Measurements from ENCODE around the gene RIN3. TPM values are rescaled to one million over a fixed set of nuclear protein-coding genes. Genes with fewer than 3 reads are reported as not detected.

Gene RIN3
- total and polyA plus RNA-seq, 3 donors from 2014 or later: 25.9 to 56.2 (median 49.8) TPM

DNA sequence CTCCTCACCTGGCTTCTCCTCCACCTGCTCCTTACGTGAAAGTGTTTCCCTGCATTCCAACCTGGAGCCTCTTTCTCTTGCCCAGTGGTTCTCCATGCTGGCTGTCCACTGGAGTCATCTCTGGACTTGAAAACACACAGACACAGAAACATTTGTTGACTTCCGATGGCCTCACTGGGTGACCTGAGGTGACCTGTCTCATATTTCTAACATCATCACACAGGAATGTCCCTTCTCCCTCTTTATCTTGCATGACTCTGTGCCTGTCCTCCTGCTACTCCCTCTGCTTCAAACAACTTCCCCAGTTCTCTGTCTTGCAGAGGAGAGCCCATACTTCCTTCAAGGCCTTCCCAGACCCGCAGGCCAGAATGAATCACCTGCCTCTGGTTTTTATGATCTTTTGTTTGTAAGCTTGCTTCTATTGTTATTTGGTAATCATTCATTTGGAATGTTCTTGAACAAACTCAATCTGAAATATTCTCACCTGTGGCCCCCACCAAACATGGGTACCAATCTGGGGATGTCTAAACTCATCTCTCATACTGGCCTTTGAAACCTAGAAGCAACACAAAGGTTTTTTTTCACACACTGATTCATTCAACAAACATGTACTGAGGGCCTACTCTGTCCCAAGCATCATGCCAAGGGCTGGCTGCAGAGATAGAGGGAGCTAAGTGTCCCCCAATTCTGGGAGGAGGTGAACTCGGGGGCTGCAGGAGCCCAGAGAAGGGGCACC lies 9.7 kb upstream of the RIN3 start:
- no peak overlapping the region for H3K4me3 ChIP-seq
- intact Hi-C loops (cut with DNase I; ENCODE audit: low total_unique reads): no loop called here
- H3K36me3 ChIP-seq (ENCODE audit: low read depth, missing control alignments): no peaks in the 10 kb centered on the region
- peak; percentile 74 for DNase-seq
- peak overlapping the region; percentile 39 to 45 for H3K27ac ChIP-seq
- peaks cover 27% of the 10 kb centered on the region for H3K4me1 ChIP-seq
- H3K9me3 ChIP-seq: no peaks in the 10 kb centered on the region
- no peaks in the 10 kb centered on the region for H3K27me3 ChIP-seq
- TF ChIP-seq, protein P1, sequence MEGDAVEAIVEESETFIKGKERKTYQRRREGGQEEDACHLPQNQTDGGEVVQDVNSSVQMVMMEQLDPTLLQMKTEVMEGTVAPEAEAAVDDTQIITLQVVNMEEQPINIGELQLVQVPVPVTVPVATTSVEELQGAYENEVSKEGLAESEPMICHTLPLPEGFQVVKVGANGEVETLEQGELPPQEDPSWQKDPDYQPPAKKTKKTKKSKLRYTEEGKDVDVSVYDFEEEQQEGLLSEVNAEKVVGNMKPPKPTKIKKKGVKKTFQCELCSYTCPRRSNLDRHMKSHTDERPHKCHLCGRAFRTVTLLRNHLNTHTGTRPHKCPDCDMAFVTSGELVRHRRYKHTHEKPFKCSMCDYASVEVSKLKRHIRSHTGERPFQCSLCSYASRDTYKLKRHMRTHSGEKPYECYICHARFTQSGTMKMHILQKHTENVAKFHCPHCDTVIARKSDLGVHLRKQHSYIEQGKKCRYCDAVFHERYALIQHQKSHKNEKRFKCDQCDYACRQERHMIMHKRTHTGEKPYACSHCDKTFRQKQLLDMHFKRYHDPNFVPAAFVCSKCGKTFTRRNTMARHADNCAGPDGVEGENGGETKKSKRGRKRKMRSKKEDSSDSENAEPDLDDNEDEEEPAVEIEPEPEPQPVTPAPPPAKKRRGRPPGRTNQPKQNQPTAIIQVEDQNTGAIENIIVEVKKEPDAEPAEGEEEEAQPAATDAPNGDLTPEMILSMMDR (IDR thresholded peaks at IDR 0.05): no peak
- no peak for TF ChIP-seq POLR2A (IDR thresholded peaks at IDR 0.05)
- WGBS, 2 donors: 59 to 71% methylated on average over 4 of the region's 4 CpGs

- WGBS, 2 donors: 96 to 98% methylated on average over 4 to 5 of the region's 5 CpGs
- Histone ChIP-seq H3K36me3 (ENCODE audit: low read depth, missing control alignments) (no peaks in the 10 kb centered on the region), H3K27ac (peak overlapping the region in 1 of 2 donors; percentile 8), H3K4me3 (no peak overlapping the region), H3K9me3 (no peaks in the 10 kb centered on the region), H3K4me1 (peaks cover 27% of the 10 kb centered on the region), H3K27me3 (no peaks in the 10 kb centered on the region)
- intact Hi-C loops (cut with DNase I; ENCODE audit: low total_unique reads): no loop called here
- no peak for DNase-seq
- TF ChIP-seq POLR2A (IDR thresholded peaks at IDR 0.05): no peak
- TF ChIP-seq, protein P1 (IDR thresholded peaks at IDR 0.05): no peak
These were observed 7.8 kb upstream of the RIN3 start for GRCh38 chr14:92505826-92506225.

GRCh38 chr14:92506231-92506630 lies 7.3 kb upstream of the RIN3 start:
- H3K27ac ChIP-seq: no peak overlapping the region
- intact Hi-C loops (cut with DNase I; ENCODE audit: low total_unique reads): no loop called here
- DNase-seq: no peak
- H3K4me3 ChIP-seq: no peak overlapping the region
- TF ChIP-seq, protein P1 (IDR thresholded peaks at IDR 0.05): no peak
- no peak for TF ChIP-seq POLR2A (IDR thresholded peaks at IDR 0.05)
- H3K9me3 ChIP-seq: no peaks in the 10 kb centered on the region
- H3K4me1 ChIP-seq: peaks cover 27% of the 10 kb centered on the region
- no peaks in the 10 kb centered on the region for H3K27me3 ChIP-seq
- H3K36me3 ChIP-seq (ENCODE audit: low read depth, missing control alignments): no peaks in the 10 kb centered on the region
- WGBS, 2 donors: 67 to 94% methylated on average over 1 to 3 of the region's 3 CpGs

DNA sequence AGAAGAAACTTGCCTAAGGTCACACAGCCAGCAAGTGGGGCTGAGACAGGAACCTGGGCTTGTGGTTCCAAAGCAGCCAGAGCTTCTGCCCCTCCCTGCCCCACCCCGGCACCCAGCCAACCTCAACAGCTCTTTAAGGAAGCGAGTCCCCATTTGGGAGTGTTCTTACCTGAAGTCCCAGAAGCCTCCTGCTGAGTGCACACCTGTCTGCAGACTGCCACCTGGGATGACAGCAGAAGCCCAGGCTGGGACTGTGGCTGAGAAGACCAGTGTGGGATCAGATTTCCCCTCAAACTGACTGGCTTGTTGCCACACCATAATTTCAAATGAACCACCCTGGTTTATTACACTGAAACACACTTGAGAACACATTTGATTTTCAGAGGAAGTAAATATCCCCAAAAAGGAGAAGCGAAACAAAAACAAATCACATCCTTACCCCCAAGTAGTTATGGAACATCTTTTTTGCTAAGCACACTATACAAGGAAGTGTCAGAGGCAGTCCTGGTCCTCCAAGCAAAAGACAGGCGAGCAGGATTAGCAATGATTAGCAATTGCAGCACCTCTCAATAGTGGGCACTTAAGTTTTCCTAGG lies 6.3 kb upstream of the RIN3 start:
- no peak overlapping the region for H3K4me3 ChIP-seq
- H3K27me3 ChIP-seq: no peaks in the 10 kb centered on the region
- 91 to 95% methylated on average over 4 of the region's 4 CpGs for WGBS, 2 donors
- H3K9me3 ChIP-seq: no peaks in the 10 kb centered on the region
- no peak overlapping the region for H3K27ac ChIP-seq
- intact Hi-C loops (cut with DNase I; ENCODE audit: low total_unique reads): no loop called here
- H3K36me3 ChIP-seq (ENCODE audit: low read depth, missing control alignments): no peaks in the 10 kb centered on the region
- no peak for DNase-seq
- no peak for TF ChIP-seq POLR2A (IDR thresholded peaks at IDR 0.05)
- TF ChIP-seq, protein P1 (IDR thresholded peaks at IDR 0.05): no peak
- peaks cover 23% of the 10 kb centered on the region for H3K4me1 ChIP-seq

All from testis (tissue), 3 donors.